ENCODE data around the gene AUTS2. TPM values are rescaled to one million over a fixed set of nuclear protein-coding genes. Genes with fewer than 3 reads are reported as not detected.
A peak's percentile ranks its signal among the peaks of the same experiment; 100 is the strongest.

The AUTS2 gene
- total and polyA plus RNA-seq, 4 experiments from 2014 or later: 3.4 to 35.2 (median 25.5) TPM

- Histone ChIP-seq H3K27ac (ENCODE audit: low read depth, low read length) (no peak overlapping the region), H3K4me3 (ENCODE audit: low read length in 2 of 2) (no peak overlapping the region), H3K36me3 (ENCODE audit: insufficient read depth, low read length) (no peaks in the 10 kb centered on the region), H3K27me3 (ENCODE audit: insufficient read depth, low read length) (no peaks in the 10 kb centered on the region), H3K4me1 (ENCODE audit: insufficient read depth, low read length) (no peaks in the 10 kb centered on the region), H3K9me3 (ENCODE audit: control insufficient read depth in 1 of 2, low read length in 2 of 2) (no peaks in the 10 kb centered on the region)
- Mint-ChIP-seq H3K27me3 (no peaks in the 10 kb centered on the region), H3K36me3 (peaks cover 11 to 15% of the 10 kb centered on the region in 2 donors), H3K27ac (peak overlapping the region in 1 of 7 donors; percentile 84), H3K4me1 (peaks cover 10 to 42% (median 21%) of the 10 kb centered on the region in 4 donors), H3K4me3 (no peak overlapping the region), H3K9me3 (peaks cover 0 to 5% (median 3%) of the 10 kb centered on the region in 8 donors)
- ChIA-PET POLR2A (ENCODE audit: partially characterized antibody) (no interaction called here), CTCF (ENCODE audit: partially characterized antibody) (interaction anchor here (2.5 kb wide), 1 partner anchor 12 kb away, joined by 10 read pairs; no protein-coding TSS in a partner anchor)
- DNase-seq: no peak
- intact Hi-C loops (cut with micrococcal nuclease): no loop called here
Observed at GRCh38 chr7:70711452-70711851, 1113.2 kb downstream of the AUTS2 start.

GRCh38 chr7:70712942-70713341 is 1114.7 kb downstream of the AUTS2 start:
- H3K27ac Mint-ChIP-seq: peak overlapping the region in 2 of 7 donors; percentile 13 to 83

DNA sequence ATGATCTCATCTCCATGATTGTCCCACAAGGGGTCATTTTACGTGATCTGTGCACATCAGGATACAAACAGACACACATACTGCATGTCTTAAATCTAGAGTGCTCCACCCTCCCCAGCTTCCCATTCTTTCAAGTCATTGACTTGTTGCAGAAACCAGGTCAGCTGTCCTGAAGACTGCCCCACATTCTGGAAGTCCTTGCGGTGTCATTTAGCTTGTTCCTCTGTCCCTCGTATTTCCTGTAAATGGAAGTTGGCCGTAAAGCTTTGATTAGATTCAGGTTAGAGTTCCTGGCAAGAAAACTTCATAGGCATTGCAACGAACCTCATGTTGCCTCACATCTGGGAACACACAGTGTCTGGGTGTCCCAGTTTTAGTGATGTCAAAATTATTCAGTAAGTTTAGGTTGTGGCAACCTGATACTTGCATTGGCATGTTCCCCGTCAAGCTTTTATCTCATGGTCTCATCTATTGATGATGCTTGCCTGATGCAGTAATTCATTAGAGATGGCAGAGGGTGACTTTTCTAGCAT is 1116.3 kb downstream of the AUTS2 start:
- POLR2A ChIA-PET (ENCODE audit: partially characterized antibody): interaction anchor here (0.7 kb wide), 1 partner anchor 20 kb away, joined by 3 read pairs; no protein-coding TSS in a partner anchor
- H3K9me3 Mint-ChIP-seq: peaks cover 0 to 8% (median 3%) of the 10 kb centered on the region in 8 donors
- no peaks in the 10 kb centered on the region for H3K36me3 ChIP-seq (ENCODE audit: insufficient read depth, low read length)
- no peaks in the 10 kb centered on the region for H3K27me3 Mint-ChIP-seq
- no peaks in the 10 kb centered on the region for H3K27me3 ChIP-seq (ENCODE audit: insufficient read depth, low read length)
- no peak for DNase-seq
- peak overlapping the region in 1 of 8 donors; percentile 32 for H3K4me3 Mint-ChIP-seq
- CTCF ChIA-PET (ENCODE audit: partially characterized antibody): interaction anchor here (0.7 to 3.8 kb wide), 7 partner anchors 8 to 1019 kb away, joined by 3 to 38 read pairs (median 5); no protein-coding TSS in a partner anchor
- no peak overlapping the region for H3K27ac ChIP-seq (ENCODE audit: low read depth, low read length)
- intact Hi-C loops (cut with micrococcal nuclease): no loop called here
- H3K4me1 Mint-ChIP-seq: peaks cover 18 to 55% (median 33%) of the 10 kb centered on the region in 4 donors
- peak overlapping the region in 2 of 7 donors; percentile 51 to 67 for H3K27ac Mint-ChIP-seq
- no peak overlapping the region for H3K4me3 ChIP-seq (ENCODE audit: low read length in 2 of 2)
- peaks cover 8% of the 10 kb centered on the region for H3K4me1 ChIP-seq (ENCODE audit: insufficient read depth, low read length)
- H3K9me3 ChIP-seq (ENCODE audit: control insufficient read depth in 1 of 2, low read length in 2 of 2): no peaks in the 10 kb centered on the region
- H3K36me3 Mint-ChIP-seq: peaks cover 11 to 15% of the 10 kb centered on the region in 2 donors

More at GRCh38 chr7:70712942-70713341, 1114.7 kb downstream of the AUTS2 start:
- Histone ChIP-seq H3K36me3 (ENCODE audit: insufficient read depth, low read length) (no peaks in the 10 kb centered on the region), H3K4me1 (ENCODE audit: insufficient read depth, low read length) (peaks cover 7% of the 10 kb centered on the region), H3K27me3 (ENCODE audit: insufficient read depth, low read length) (no peaks in the 10 kb centered on the region), H3K27ac (ENCODE audit: low read depth, low read length) (no peak overlapping the region), H3K4me3 (ENCODE audit: low read length in 2 of 2) (no peak overlapping the region), H3K9me3 (ENCODE audit: control insufficient read depth in 1 of 2, low read length in 2 of 2) (no peaks in the 10 kb centered on the region)
- Mint-ChIP-seq H3K27me3 (no peaks in the 10 kb centered on the region), H3K36me3 (peaks cover 11 to 15% of the 10 kb centered on the region in 2 donors), H3K4me1 (peaks cover 15 to 45% (median 28%) of the 10 kb centered on the region in 4 donors), H3K9me3 (peaks cover 0 to 5% (median 3%) of the 10 kb centered on the region in 8 donors), H3K4me3 (no peak overlapping the region)
- intact Hi-C loops (cut with micrococcal nuclease): no loop called here
- no peak for DNase-seq
- CTCF ChIA-PET (ENCODE audit: partially characterized antibody): interaction anchor here (3.1 kb wide), 1 partner anchor 10 kb away, joined by 8 read pairs; no protein-coding TSS in a partner anchor
- POLR2A ChIA-PET (ENCODE audit: partially characterized antibody): interaction anchor here (0.8 kb wide), 1 partner anchor 62 kb away, joined by 3 read pairs; no protein-coding TSS in a partner anchor

- Mint-ChIP-seq H3K27me3 (no peaks in the 10 kb centered on the region), H3K4me3 (peak overlapping the region in 6 of 8 donors; percentile 13 to 61 (median 36)), H3K36me3 (peaks cover 10 to 19% of the 10 kb centered on the region in 2 donors), H3K9me3 (peaks cover 0 to 8% (median 3%) of the 10 kb centered on the region in 8 donors), H3K27ac (peak overlapping the region; percentile 35 to 93 (median 79)), H3K4me1 (peaks cover 26 to 56% (median 39%) of the 10 kb centered on the region in 4 donors)
- Histone ChIP-seq H3K9me3 (ENCODE audit: control insufficient read depth in 1 of 2, low read length in 2 of 2) (no peaks in the 10 kb centered on the region), H3K4me1 (ENCODE audit: insufficient read depth, low read length) (peaks cover 8% of the 10 kb centered on the region), H3K36me3 (ENCODE audit: insufficient read depth, low read length) (no peaks in the 10 kb centered on the region), H3K27me3 (ENCODE audit: insufficient read depth, low read length) (no peaks in the 10 kb centered on the region), H3K4me3 (ENCODE audit: low read length in 2 of 2) (no peak overlapping the region), H3K27ac (ENCODE audit: low read depth, low read length) (no peak overlapping the region)
- POLR2A ChIA-PET (ENCODE audit: partially characterized antibody): interaction anchor here (1.0 to 1.2 kb wide), 2 partner anchors 59 to 61 kb away, joined by 3 to 4 read pairs; no protein-coding TSS in a partner anchor
- intact Hi-C loops (cut with micrococcal nuclease): no loop called here
- DNase-seq: no peak
- CTCF ChIA-PET (ENCODE audit: partially characterized antibody): interaction anchor here (0.6 to 3.8 kb wide), 7 partner anchors 17 to 121 kb away, joined by 3 to 38 read pairs (median 3); no protein-coding TSS in a partner anchor
Observed at GRCh38 chr7:70717553-70718329, 1119.5 kb downstream of the AUTS2 start.

- peaks cover 10 to 14% of the 10 kb centered on the region in 2 donors for H3K36me3 Mint-ChIP-seq
- Histone ChIP-seq H3K27ac (ENCODE audit: low read depth, low read length) (no peak overlapping the region), H3K36me3 (ENCODE audit: insufficient read depth, low read length) (no peaks in the 10 kb centered on the region), H3K9me3 (ENCODE audit: control insufficient read depth in 1 of 2, low read length in 2 of 2) (no peaks in the 10 kb centered on the region), H3K4me3 (ENCODE audit: low read length in 2 of 2) (no peak overlapping the region), H3K27me3 (ENCODE audit: insufficient read depth, low read length) (no peaks in the 10 kb centered on the region), H3K4me1 (ENCODE audit: insufficient read depth, low read length) (peaks cover 8% of the 10 kb centered on the region)
- intact Hi-C loops (cut with micrococcal nuclease): no loop called here
- no peak for DNase-seq
- ChIA-PET POLR2A (ENCODE audit: partially characterized antibody) (no interaction called here), CTCF (ENCODE audit: partially characterized antibody) (interaction anchor here (2.0 kb wide), 1 partner anchor 20 kb away, joined by 5 read pairs; no protein-coding TSS in a partner anchor)
- peaks cover 0 to 8% (median 2%) of the 10 kb centered on the region in 8 donors for H3K9me3 Mint-ChIP-seq
- H3K27me3 Mint-ChIP-seq: no peaks in the 10 kb centered on the region
- H3K27ac Mint-ChIP-seq: peak overlapping the region in 2 of 7 donors; percentile 30 to 32
- no peak overlapping the region for H3K4me3 Mint-ChIP-seq
- peaks cover 26 to 59% (median 42%) of the 10 kb centered on the region in 4 donors for H3K4me1 Mint-ChIP-seq
Observed at GRCh38 chr7:70719125-70719524, 1120.8 kb downstream of the AUTS2 start.

GRCh38 chr7:70720191-70720873 is 1122.1 kb downstream of the AUTS2 start:
- peak overlapping the region; percentile 33 to 83 (median 71) for H3K27ac Mint-ChIP-seq
- no peaks in the 10 kb centered on the region for H3K9me3 ChIP-seq (ENCODE audit: control insufficient read depth in 1 of 2, low read length in 2 of 2)
- H3K4me3 Mint-ChIP-seq: peak overlapping the region; percentile 3 to 69 (median 56)
- no peaks in the 10 kb centered on the region for H3K27me3 ChIP-seq (ENCODE audit: insufficient read depth, low read length)
- no peaks in the 10 kb centered on the region for H3K27me3 Mint-ChIP-seq
- peaks cover 2 to 9% of the 10 kb centered on the region in 2 donors for H3K36me3 Mint-ChIP-seq
- peaks cover 0 to 8% (median 0%) of the 10 kb centered on the region in 8 donors for H3K9me3 Mint-ChIP-seq
- peaks cover 24 to 61% (median 38%) of the 10 kb centered on the region in 4 donors for H3K4me1 Mint-ChIP-seq
- H3K4me1 ChIP-seq (ENCODE audit: insufficient read depth, low read length): peaks cover 10% of the 10 kb centered on the region
- intact Hi-C loops (cut with micrococcal nuclease): loop anchor here (5.0 kb wide), 1 partner anchor 57 kb away; no protein-coding TSS in a partner anchor
- ChIA-PET POLR2A (ENCODE audit: partially characterized antibody) (interaction anchor here (1.7 kb wide), 1 partner anchor 68 kb away, joined by 4 read pairs; no protein-coding TSS in a partner anchor), CTCF (ENCODE audit: partially characterized antibody) (interaction anchor here (1.0 to 1.1 kb wide), 3 partner anchors 10 to 55 kb away, joined by 3 to 5 read pairs (median 4); no protein-coding TSS in a partner anchor)
- no peak for DNase-seq
- no peaks in the 10 kb centered on the region for H3K36me3 ChIP-seq (ENCODE audit: insufficient read depth, low read length)
- no peak overlapping the region for H3K4me3 ChIP-seq (ENCODE audit: low read length in 2 of 2)
- H3K27ac ChIP-seq (ENCODE audit: low read depth, low read length): no peak overlapping the region

All from CD4-positive, alpha-beta memory T cell (primary cell).